ENCODE results near the gene SYNGR2. TPM values are rescaled to one million over a fixed set of nuclear protein-coding genes. Genes with fewer than 3 reads are reported as not detected.

SYNGR2 gene
- total and polyA plus RNA-seq, 9 of the 15 experiments (the other 6 are each of a cell fraction or from before 2014, with no cell fraction given) = 1.4 to 173 (median 87.8) TPM

GRCh38 chr17:78130090-78130436, 38.3 kb upstream of the SYNGR2 start (continued):
- TF ChIP-seq ZNF561 (CRISPR knock-in tag; conservative IDR thresholded peaks at IDR 0.05) = no peak
- no peak for TF ChIP-seq ZNF224 (CRISPR knock-in tag; IDR thresholded peaks at IDR 0.05)
- TF ChIP-seq POLR3G (IDR thresholded peaks at IDR 0.05; ENCODE audit: extremely low read depth, insufficient read length, insufficient replicate concordance) = no peak
- no peak for TF ChIP-seq TAL1 (IDR thresholded peaks at IDR 0.05)
- no peak for TF ChIP-seq ZBTB8A (IDR thresholded peaks at IDR 0.05; ENCODE audit: partially characterized antibody)
- TF ChIP-seq PRPF4 (IDR thresholded peaks at IDR 0.05; ENCODE audit: insufficient read depth, low read depth, low read length, poor library complexity, severe bottlenecking) = no peak
- no peak for TF ChIP-seq PATZ1 (CRISPR knock-in tag; IDR thresholded peaks at IDR 0.05; ENCODE audit: borderline replicate concordance)
- no peak for TF ChIP-seq STAT5A (IDR thresholded peaks at IDR 0.05; ENCODE audit: borderline replicate concordance, low read length)
- no peak for TF ChIP-seq HDAC8 (tag; IDR thresholded peaks at IDR 0.05)
- TF ChIP-seq RFX1 (IDR thresholded peaks at IDR 0.05) = no peak
- TF ChIP-seq MLX (CRISPR knock-in tag; conservative IDR thresholded peaks at IDR 0.05) = no peak
- 0 out of 2 replicates have a peak, but pooled peaks have one; percentile 19 for TF ChIP-seq DPF2 (IDR thresholded peaks at IDR 0.05)
- TF ChIP-seq RNF219 (CRISPR knock-in tag; IDR thresholded peaks at IDR 0.05) = no peak
- TF ChIP-seq KLF16 (IDR thresholded peaks at IDR 0.05) = no peak
- no peak for TF ChIP-seq FOXO4 (CRISPR knock-in tag; IDR thresholded peaks at IDR 0.05)
- TF ChIP-seq FOXJ2 (tag; IDR thresholded peaks at IDR 0.05) = no peak
- no peak for TF ChIP-seq CEBPZ (IDR thresholded peaks at IDR 0.05; ENCODE audit: borderline replicate concordance, low read depth, low read length)
- no peak for TF ChIP-seq E2F4 (CRISPR knock-in tag; IDR thresholded peaks at IDR 0.05; ENCODE audit: low read depth)

Data from K562 (cell line).